NCI-H82 (cell line): Measurements from ENCODE around the gene MMGT1.

Source experiments
- DNase-seq: peaks from one replicate; lab custom pipeline; 2025; lab: John Stamatoyannopoulos, UW

The MMGT1 gene

DNA sequence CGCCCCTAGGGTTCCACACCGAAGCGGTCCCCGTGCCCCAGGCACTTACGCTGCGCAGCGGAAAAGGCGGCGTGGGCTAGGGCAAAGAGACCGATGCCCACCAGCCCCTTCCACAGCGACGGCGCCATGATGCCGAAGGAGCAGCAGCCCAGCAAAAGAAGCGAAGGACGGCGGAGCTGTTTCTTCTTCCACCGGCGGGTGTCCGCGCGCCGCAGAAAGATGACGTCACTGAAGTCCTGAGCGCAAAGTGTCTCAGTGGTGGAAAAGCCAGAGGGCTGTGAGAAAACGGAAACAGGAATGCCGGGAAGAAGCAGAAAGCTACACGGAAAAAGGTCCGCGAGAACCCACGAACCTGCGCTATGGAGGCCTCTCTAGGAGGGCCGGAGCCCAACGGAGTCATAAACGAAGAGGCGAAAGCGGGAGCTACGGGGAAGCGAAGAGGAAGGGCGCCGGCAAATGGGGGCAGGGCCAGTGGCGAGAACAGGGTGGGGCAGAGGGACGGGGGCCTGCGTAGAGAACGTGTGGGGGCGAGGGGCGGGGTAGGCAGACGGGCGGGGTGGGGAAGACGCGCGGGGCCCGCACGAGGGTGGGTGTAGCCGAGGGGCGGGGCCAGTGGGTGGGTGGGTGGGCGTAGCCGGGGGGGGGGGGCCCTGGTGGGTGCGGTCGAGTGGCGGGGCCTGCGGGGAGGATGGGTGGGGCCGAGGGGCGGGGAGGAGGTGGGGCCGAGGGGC lies at the start of gene MMGT1:
Gene MMGT1 (minus strand): TSS at position 441 of the 731 bp plus-strand sequence. CDS start 313 bp downstream, at position 128.
- peak; percentile 94 for DNase-seq

DNA sequence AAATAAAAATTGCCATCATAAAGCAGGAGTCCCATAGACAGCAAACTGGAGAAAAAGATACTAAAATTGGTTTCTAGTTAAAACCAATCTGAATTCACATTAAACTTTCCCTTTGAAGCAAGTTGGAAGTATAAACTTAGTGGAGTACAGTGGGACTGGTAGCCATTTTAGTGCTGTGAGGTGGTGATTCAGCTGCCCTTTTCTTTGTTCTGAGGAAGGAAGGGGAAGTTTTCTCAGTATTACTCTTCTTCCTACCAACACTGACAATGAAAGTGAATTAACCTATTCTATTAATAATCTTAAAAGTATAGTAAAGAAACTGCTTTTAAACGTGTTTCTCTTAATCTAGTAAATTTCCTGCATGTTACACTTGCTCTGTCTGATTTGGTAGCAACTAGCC lies 48.1 kb upstream of the MMGT1 start:
- DNase-seq: no peak

DNA sequence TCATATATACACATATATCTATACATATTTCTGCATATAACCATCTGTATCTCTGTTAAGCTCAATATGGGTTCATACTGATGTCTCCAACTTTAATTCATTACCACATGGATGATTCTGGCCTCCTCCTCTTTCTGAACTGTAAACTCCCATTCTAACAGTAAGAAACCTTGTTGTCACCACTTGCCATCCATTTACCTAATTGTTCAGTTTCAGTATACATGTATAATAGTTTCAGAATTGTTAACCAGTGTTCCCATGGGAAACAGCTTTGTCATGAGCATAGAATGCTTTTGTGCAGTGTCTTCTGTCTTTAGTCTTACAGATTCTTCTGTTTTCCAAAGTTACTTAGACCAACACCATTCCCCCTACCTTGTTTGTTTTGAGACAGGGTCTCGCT lies 47.4 kb upstream of the MMGT1 start:
- DNase-seq: no peak

DNA sequence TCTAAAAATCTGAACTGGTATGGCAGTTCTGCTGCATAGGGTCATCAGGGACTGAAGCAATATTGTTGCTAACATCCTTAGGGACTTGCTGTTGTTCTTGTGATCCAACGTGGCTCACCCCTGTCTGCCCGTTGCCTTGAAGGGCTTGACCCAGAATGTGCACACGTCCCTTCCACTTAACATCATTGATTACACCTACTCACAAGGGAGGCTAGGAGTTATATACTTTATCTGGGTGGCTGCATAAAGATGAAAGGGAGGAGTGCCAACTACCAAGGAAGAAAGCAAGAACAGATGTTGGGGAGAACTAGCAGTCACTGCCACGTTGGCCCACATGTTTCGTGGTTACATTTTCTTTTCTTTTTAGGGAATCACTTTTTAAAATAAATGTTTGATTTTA lies 45.4 kb upstream of the MMGT1 start:
- DNase-seq: no peak

DNA sequence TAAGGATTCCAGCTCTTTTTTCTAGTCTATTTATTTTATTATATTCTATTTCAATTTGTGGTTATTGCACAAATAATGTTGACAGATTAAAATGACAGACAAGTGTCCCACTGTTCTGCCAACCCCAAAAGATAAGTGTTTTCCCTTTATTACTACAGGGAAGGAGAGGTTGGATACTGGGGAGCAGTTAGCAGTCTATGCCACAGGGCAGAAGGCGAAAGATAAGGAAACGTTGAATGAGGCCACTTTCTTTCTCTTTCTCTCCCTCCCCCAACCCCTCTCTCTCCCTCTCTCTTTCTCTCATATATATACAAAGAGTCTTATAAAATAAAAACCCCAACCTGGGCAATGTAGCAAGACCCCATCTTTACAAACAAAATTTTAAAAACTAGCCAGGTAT lies 43.1 kb upstream of the MMGT1 start:
- no peak for DNase-seq

DNA sequence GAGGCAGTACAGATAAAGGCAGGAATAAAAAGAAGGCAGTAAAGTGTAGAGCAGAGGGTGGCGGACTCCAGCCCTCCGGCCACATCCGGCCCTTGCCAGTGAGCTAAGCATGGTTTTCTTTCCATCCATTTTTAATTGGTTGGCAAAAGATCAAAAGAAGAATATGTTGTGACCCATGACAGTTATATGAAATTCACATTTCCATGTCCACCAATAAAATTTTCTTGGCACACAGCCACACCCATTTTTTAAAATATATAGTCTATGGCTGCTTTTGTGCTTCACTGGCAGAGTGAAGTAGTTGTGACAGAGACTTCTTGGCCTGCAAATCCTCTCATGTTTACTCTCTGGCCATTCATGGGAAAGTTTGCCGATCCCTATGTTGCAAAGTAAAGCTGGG lies 41.2 kb upstream of the MMGT1 start:
- DNase-seq: no peak

DNA sequence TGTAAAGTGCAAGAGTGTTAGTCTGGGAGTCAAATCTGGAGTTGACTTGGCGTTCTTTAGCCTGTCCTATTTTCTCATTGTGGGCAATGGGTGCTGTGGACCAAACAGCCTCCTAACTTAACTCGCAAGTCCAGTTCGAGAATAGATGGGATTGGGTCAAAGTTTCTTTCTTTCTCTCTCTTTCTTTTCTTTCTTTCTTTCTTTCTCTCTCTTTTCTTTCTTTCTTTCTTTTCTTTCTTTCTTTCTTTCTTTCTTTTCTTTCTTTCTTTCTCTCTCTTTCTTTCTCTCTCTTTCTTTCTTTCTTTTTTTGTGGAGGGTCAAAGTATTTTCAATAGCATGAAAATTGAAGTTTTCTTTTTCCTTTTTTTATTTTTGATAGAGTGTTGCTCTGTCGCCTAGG lies 14.5 kb upstream of the MMGT1 start:
- no peak for DNase-seq

DNA sequence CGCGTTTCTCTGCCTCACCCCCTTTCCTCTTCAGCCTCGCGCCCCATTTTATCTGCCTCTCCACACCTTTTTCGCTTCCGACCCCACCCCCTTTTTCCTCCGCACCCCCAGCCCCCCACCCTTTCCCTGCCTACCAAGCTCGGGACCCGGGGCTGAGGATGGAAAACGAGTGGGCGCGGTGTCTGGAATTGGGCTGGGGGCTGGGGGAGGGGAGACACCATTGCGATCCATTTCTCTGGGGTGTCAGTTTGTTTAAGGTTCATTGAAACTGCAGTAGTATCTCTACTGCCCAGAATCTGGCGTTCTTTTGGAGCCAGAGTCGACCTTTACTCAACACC lies 12.2 kb upstream of the MMGT1 start:
- DNase-seq: no peak

DNA sequence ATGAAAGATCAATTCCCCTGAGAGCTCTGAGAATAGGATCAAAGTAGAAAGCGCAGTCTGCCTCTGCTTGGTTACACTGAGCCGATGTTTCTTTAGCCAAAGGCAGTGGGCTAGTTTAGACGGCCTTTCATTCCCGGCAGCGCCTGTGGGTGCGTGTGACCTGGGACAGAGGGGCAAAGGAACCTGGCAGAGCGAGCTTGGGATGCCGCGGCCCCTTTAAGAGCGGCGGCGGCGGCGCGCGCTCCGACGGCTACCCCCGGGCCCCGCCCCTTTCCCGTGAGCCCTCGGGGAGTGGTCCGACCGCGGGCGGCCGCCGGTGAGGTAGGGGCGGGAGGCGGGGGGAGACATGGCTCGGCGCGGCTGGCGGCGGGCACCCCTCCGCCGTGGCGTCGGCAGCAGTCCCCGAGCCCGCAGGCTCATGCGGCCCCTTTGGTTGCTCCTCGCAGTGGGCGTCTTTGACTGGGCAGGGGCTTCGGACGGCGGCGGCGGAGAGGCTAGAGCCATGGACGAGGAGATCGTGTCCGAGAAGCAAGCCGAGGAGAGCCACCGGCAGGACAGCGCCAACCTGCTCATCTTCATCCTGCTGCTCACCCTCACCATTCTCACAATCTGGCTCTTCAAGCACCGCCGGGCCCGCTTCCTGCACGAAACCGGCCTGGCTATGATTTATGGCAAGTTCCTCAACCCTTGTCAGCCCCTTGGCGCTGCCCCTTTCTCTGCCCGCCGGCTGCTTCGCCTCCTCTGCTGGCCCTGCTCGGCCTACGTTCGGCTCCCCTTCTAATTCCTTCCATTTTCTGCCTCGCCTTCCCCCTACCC lies 11.6 kb upstream of the MMGT1 start, which contains the start of gene SLC9A6:
Gene SLC9A6 (plus strand): TSS at position 279 of the 816 bp plus-strand sequence. CDS start 224 bp downstream, at position 503.
- DNase-seq: peak; percentile 90

DNA sequence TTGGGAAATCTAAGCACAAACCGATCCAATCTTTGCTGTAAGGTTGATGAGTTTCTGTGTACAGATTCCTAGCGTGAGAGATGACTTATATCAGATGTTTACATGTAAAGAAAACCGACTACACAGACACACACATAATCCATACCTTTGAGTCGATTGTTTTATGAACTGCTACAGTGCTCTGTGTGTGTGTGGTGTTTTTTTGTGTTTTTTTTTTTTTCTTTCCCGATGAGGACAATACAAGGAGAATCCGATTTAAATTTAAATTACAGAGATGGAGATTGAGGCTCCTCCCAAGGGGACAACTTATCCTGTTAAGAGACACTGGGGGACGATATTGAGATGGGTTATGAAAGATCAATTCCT lies 11.0 kb upstream of the MMGT1 start:
- DNase-seq: no peak

DNA sequence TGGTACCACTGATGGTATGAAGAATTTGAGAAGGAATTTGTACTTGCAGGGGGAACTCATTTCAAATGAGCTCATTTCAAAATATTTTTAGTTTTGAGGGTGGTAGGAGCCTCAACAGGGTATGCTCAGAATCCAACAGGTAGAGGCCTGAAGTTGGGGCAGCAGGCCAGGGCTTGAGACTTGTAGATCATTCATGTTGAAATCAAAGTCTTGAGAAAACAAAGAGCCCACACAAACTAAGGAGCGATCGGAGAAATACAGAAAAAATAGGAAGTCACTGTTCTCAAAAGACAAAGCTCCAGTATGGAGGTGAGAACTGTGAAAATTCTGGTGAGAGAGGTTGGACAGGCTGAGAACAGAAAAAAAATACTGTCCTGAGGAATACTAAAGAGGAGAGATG lies 10.5 kb upstream of the MMGT1 start:
- DNase-seq: no peak

DNA sequence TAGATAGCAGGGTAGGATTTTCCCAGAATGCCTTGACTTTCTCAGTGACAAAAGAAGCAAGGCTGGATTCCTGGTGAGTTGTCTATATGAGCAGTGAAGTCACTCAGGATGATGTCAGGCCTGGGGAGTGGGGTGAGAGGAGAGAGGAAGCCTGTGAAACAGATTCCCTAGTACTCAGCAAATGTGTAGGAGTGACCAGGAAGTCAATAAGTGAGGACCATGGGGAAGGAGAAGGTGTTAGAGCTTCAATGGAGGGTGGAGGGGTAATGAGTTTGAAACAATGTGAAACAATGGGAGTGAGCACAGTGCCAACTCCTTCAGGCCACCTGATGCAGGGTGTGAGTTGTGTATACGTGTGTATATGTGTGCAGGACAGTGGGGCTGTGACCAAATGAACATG lies 9.1 kb upstream of the MMGT1 start:
- DNase-seq: no peak

DNA sequence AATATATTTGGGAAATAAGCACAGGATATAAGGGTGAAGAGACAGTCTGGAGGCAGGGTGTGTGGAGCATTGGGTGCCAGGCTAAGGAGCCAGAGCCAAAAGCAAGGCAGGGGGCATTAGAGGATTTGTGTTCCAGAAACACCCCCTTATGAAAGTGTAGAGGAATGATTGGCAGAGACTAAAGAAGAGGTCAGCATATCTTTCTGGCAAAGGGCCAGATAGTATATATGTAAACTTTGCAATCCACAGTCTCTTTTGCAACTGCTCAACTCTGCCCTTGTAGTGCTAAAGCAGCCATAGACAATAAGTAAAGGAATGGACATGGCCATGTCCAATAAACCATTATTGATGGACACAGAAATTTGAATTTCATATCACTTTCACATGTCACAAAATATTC lies 7.9 kb upstream of the MMGT1 start:
- no peak for DNase-seq

DNA sequence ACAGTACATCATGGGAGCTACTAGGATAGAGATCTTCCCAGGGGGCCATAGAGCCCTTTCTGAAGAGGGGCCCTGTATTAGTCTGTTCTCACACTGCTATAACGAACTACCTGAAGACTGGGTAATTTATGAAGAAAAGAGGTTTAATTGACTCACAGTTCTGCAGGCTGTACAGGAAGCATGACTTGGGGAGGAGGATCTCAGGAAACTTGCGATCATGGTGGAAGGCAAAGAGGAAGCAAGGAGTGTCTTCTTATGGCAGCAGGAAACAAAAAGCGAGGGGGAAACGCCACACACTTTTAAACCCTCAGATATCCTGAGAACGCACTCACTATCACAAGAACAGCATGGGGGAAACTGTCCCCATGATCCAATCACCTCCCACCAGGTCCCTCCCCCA lies 7.2 kb upstream of the MMGT1 start:
- no peak for DNase-seq

DNA sequence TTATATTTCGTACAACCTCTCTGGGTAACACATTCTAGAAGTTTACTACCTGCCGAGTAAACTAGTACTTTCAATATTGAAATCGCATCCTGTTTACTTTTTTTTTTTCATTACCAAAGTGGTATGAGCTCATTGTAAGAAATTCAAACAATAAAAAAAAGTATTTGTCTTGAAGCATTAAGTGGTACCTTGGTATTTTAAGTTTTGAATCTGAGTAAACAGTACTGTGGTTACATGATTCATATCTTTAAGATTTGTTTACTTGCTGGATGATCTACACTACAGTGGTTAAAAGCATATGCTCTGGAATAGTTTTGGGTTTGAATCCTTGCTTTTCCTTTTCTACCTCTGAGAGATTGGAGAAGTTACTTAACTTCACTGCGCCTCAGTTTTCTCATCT lies 3.8 kb upstream of the MMGT1 start:
- DNase-seq: no peak

DNA sequence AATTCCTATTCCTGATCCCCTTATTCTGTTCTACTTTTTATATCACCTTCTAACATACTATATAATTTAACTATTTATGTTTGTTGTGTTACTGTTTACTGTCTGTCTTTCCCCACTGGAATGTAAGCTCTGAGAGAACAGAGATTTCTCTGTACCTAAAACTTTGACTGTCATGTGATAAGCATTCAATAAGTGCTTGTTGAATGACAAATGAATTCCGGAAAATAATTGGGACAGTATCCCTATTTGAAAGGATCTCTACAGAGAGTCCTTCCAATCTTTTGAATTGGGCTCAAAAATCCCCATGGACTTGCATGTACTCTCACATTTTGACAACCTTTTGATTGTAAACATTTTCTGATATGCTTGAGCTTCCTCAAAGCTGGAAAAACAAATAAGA lies 1.6 kb upstream of the MMGT1 start:
- DNase-seq: no peak

DNA sequence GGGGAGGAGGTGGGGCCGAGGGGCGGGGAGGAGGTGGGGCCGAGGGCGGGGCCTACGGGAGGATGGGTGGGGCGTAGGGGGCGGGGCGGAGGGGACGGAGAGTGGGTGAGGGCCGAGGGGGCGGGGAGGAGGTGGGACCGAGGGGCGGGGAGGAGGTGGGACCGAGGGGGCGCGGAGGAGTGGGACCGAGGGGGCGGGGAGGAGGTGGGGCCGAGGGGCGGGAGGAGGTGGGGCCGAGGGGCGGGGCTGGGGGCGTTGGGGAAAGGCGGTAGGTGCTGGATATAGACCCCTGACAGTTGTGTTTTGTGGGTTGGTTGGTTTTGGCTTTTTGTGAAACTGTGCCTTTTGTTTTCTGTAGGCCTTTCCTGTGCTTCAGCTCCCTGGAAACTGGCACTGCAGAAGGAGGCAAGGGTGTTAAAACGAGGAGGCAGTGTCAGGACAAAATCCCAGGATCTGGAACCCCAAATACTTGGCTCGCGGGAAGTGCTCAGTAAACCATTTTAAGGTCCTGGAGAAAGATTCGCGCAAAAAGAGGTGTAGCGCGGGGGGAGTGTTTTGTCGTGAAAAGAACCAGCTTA lies 580 bp upstream of the MMGT1 start:
- DNase-seq: peak; percentile 87

DNA sequence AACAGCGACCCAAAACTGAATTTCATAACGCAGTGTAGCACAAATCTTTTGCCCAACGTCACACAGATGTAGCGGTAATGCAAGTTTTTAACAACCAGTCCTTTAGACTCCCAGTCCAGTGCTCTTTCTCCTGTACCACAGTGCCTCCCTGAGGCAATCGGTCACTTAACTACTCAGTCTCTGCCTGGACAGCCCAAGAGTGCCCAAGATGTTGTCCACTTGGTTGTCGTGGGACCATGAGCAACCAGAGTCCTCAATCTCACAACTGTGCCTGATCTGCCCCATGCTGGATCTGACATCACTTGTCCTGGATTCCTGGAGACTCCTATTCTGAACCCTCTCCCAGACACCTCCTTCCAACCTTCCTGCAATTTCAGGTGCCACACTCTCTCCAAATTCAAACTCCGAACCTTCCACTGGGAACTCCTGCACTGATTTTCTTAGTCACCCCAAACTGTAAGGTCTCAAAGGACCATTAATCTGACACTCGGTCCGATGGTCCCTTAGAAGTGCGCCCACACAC lies 702 bp downstream of the MMGT1 start:
- DNase-seq: peak; percentile 46

DNA sequence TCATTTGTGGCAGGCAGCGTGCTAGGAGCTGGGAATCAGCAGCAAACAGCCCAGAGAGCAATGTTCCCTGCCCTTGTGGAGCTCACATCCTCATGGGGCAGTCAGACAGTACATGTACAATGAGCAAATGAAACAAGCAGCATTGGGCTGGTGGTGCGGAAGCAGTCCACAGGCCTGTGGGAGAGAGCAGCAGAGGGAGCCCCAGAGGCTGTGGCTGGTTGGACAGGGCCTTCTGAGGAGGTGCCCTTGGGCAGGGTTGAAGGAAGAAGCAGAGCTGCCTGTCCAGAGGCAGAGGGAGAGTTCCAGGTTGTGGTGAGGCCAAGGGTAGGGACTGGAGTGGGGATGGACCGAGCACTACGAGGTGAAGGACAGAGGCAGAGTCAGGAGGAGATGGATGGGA lies 22.5 kb downstream of the MMGT1 start:
- DNase-seq: no peak

DNA sequence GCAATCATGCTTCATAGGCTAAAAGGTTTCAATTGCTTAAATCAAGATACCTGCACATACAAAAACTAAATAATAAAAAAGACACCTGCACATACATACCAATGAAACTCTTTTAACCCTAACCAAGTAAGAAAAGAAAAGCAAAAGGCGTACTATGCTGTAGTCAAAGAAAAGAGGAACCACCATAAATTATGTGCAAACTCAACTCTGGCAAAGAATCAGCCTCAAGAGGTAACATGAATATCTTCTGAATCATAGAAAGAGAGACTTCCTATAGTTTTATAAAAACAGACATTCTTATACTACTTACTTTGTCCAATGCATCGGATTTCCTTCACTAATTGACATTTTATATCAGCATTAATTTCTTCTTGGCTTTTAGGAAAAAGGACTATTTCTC lies 29.3 kb downstream of the MMGT1 start:
- DNase-seq: no peak

DNA sequence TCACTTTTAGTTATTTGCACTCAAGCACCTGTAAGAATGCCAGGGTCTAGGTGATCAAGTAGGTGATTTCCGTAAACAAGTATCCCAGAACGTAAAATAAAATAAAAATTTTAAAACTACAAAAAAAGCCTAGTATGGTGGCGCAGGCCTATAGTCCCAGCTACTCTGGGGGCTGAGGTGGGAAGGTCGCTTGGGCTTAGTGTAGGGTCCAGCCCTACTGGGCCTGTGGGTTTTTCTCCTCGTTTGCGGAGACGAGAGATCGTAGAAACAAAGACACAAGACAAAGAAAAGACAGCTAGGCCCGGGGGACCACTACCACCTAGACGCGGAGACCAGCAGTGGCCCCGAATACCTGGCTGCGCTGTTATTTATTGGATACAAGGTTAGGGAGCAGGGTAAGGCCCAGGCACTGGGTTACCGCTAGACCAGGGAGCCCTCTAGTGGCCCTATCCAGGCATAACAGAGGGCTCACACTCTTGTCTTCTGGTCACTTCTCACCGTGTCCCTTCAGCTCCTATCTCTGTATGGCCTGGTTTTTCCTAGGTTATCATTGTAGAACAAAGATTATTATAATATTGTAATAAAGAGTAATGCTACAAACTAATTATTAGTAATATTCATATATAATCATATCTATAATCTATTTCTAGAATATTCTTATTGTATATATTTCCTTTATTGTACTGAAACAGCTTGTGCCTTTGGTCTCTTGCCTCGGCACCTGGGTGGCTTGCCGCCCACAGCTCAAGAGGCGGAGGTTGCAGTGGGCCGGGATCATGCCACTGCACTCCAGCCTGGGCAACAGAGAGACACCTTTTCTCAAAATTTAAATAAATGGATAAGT lies 41.9 kb downstream of the MMGT1 start:
- DNase-seq: peak; percentile 70

DNA sequence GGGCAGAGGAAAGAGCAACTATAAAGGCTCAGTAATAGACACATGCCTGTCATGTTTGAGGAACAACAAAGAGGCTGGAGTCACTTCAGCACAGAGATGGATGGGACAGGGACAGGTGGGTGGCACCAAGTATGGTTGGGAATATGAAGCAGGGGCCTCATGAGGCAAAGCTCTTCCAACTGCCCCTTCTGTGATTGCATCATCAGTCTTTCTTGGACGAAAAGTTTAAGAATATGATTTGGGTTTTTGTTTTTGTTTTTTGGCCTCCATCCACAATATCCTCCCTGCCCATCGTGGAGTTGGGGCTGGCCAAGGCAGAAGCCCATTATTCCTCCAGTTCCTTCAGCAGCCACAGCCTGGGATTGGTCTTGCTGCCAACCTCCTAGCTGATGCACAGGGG lies 45.9 kb downstream of the MMGT1 start:
- DNase-seq: no peak
